Fibroblast of villous mesenchyme (primary cell): ENCODE results near the gene SIPA1L3. TPM values are rescaled to one million over a fixed set of nuclear protein-coding genes. Genes with fewer than 3 reads are reported as not detected.

Source experiments
- DNase-seq: peaks from one replicate; pipeline ENCODE4 v3.0.0-alpha.2; 2010; ENCODE audit warnings: low read depth
- H3K4me3 ChIP-seq: 2 replicates; pipeline ENCODE4 v1.5.1; 2011; ENCODE audit warnings: low read depth, mild to moderate bottlenecking, low read length
- total RNA-seq: library from RNA; depleted of rRNA; stranded (reverse); fragments of >200 nt; gene quantifications from 2 replicates; pipeline ENCODE4 v1.2.3, GENCODE V29; 2012
- TF ChIP-seq, protein P1 (sequence below): IDR thresholded peaks from 2 replicates; pipeline ENCODE4 v1.5.1; 2012; ENCODE audit warnings: low read depth, mild to moderate bottlenecking, low read length; ENCODE audit not compliant: insufficient read depth

The SIPA1L3 gene
- total RNA-seq, 1 donor, result 19.0 TPM

DNA sequence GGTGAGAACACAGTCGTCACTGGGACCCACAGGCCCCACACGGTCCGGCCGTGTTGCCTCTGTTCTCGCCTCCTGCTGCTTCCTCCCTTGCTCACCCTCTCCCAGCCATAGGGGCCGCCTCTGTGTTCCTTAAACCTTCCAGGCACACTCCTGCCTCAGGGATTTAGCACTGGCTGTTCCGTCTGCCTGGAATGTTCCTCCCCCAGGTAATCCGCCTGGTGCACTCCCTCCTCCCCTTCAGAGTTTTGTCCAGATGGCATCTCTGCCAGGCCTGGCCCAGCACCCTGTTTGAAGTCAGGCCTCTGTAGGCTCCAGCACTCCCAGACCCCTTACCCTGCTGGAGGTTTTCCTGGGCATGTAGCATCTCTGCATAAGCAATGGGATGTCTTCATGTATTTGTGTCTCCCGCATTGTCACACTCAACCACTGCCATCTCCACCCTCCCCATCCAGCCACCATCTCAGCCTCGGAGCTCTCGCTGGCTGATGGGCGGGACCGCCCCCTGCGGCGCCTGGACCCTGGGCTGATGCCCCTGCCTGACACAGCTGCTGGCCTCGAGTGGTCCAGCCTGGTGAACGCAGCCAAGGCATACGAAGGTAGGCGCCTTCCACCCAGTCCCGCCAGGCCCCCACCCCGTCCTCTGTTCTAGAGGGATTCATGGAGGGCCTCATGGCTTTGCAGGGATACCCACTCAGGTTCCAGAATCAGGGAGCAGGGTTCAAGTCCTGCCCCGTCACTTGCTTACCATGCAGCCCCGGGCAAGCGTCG is 291.1 kb downstream of the SIPA1L3 start:
- H3K4me3 ChIP-seq, result no peak overlapping the region
- TF ChIP-seq, protein P1, sequence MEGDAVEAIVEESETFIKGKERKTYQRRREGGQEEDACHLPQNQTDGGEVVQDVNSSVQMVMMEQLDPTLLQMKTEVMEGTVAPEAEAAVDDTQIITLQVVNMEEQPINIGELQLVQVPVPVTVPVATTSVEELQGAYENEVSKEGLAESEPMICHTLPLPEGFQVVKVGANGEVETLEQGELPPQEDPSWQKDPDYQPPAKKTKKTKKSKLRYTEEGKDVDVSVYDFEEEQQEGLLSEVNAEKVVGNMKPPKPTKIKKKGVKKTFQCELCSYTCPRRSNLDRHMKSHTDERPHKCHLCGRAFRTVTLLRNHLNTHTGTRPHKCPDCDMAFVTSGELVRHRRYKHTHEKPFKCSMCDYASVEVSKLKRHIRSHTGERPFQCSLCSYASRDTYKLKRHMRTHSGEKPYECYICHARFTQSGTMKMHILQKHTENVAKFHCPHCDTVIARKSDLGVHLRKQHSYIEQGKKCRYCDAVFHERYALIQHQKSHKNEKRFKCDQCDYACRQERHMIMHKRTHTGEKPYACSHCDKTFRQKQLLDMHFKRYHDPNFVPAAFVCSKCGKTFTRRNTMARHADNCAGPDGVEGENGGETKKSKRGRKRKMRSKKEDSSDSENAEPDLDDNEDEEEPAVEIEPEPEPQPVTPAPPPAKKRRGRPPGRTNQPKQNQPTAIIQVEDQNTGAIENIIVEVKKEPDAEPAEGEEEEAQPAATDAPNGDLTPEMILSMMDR, result no peak
- DNase-seq, result no peak

DNA sequence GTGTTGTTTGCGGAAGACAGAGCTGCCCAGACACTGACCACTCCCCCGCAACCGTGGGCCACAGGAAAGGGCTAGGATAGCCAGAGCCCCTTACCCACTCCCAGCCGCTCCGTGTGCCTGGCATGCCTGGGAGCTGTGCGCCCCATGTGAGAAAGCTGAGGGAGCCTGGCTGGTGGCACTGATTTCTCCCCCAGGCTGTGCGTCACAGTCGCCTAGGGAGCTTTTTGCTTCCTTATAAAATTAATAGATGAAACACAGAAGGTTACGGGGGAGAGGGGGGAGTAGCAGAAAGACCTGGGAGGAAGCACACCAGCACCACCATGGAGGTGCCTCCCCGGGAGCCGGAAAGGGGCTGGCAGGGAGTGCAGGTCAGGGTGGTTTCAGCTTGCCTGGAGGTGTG is 292.3 kb downstream of the SIPA1L3 start:
- TF ChIP-seq, protein P1, result no peak
- H3K4me3 ChIP-seq, result no peak overlapping the region
- no peak for DNase-seq

DNA sequence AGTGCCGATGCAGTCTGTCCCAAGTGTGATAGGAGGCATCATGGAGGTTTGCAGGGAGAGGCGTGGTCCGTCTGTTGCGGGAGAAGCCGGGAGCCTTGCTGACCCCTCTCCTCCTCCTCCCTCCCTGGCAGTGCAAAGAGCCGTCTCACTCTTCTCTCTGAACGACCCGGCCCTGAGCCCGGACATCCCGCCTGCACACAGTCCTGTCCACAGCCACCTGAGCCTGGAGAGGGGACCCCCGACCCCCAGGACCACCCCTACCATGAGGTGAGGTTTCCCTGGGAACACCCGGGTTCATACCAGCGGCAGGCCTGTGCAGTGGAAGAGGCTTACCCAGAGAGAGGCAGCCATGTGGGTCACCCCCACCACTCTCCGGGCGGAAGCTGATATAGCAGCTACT is 294.7 kb downstream of the SIPA1L3 start:
- no peak overlapping the region for H3K4me3 ChIP-seq
- DNase-seq, result no peak
- TF ChIP-seq, protein P1, result no peak

DNA sequence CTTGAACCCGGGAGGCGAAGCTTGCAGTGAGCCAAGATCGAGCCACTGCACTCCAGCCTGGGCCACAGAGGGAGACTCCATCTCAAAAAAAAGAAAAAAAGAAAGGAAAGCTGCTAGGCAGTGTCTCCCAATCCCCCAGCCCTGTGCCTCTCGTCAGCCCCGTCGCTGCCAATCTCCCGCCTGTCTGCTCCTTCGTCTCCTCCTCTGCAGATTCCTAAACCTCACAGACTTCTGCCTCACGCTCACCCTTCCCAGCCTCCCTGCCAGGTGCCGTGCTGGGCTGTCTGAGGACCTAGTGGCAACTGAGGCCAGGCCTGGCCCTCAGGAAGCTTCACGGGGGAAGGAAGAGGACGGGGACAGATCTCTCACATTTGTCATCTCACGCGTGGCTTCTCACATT is 295.5 kb downstream of the SIPA1L3 start:
- TF ChIP-seq, protein P1, result no peak
- DNase-seq, result no peak
- H3K4me3 ChIP-seq, result no peak overlapping the region

DNA sequence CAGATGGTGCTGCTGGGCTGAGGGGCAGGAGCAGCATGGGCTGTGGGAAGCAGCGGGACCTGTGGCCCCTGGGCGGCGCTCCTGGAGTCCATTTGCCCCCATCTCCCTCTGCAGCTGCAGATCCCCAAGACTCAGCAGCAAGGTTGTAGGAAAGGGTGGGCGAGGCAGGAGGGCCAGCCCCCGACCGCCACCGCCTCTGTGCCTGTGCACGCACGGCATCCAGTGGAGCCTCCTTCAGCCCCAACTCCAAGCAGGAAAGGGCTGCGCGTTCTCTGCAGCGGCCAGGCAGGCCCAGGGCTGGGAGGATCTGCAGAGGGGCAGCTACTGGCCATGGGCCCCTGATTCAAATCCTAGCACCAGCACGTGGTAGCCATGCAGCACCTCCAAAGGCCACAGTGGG is 296.2 kb downstream of the SIPA1L3 start:
- DNase-seq, result no peak
- no peak overlapping the region for H3K4me3 ChIP-seq
- TF ChIP-seq, protein P1, result no peak

DNA sequence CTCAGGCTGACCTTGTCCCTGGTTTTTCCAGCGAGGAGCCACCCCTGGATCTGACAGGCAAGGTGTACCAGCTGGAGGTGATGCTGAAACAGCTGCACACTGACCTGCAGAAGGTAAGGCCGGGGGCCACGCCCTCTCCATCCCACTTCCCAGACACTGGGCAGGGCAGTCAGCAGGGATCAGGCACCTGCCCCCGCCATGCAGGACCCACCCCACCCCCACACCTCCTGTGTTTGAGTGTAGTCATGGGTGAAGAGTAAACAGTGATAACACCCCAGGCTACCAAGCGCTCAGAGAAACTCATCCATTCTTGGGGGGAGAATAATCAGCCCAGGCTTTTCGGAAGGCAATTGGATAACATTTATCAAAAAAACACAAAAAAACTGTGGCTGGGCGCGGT is 297.1 kb downstream of the SIPA1L3 start:
- TF ChIP-seq, protein P1, result no peak
- no peak for DNase-seq
- no peak overlapping the region for H3K4me3 ChIP-seq

DNA sequence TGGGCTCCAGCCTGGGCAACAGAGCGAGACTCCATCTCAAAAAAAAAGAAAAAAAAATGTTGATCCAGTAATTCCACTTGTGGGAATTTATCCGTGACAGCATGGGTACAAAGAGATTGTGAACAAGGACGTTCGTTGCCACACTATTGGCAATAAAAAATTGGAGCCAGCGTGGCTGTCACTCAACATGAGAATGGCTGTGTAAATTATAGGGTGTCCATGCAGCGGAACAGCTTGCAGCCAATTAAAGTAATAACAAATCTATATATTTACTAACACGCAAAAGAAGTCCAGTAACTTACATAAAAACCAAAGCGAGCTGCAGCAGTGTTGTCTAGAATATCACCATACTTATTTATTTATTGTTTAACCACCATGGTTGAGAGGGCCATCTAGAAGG is 297.7 kb downstream of the SIPA1L3 start:
- DNase-seq, result no peak
- TF ChIP-seq, protein P1, result no peak
- H3K4me3 ChIP-seq, result no peak overlapping the region
